ENCODE results near the gene WDR19.

DNA sequence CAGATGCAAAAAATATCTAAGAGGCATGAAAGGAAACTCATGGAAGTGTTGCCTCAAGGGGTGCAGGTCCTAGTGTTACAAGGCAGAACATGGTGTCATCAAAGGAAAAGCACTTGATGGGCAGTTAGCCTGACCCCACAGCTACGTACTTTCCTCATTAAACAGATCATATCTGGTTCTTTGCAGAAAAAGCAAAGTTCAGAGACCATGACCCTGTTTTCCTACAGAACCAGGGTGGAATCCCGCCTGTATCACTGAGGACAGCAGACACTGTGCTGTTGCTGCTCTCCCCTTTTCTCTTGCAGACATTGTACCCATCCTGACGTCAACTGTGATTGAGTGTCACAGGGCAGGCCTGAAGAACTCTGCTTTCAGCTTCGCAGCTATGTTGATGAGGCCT lies 92.2 kb downstream of the WDR19 start:
- TF ChIP-seq, protein P1, sequence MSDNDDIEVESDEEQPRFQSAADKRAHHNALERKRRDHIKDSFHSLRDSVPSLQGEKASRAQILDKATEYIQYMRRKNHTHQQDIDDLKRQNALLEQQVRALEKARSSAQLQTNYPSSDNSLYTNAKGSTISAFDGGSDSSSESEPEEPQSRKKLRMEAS (IDR thresholded peaks at IDR 0.05): no peak
- no peak for TF ChIP-seq EGR1 (IDR thresholded peaks at IDR 0.05)

All from Ishikawa (cell line).